ENCODE data around the gene CCND1. TPM values are rescaled to one million over a fixed set of nuclear protein-coding genes. Genes with fewer than 3 reads are reported as not detected.

Gene CCND1
- total RNA-seq, 6 experiments from 2014 or later = 1,259 to 2,084 (median 1,434) TPM

DNA sequence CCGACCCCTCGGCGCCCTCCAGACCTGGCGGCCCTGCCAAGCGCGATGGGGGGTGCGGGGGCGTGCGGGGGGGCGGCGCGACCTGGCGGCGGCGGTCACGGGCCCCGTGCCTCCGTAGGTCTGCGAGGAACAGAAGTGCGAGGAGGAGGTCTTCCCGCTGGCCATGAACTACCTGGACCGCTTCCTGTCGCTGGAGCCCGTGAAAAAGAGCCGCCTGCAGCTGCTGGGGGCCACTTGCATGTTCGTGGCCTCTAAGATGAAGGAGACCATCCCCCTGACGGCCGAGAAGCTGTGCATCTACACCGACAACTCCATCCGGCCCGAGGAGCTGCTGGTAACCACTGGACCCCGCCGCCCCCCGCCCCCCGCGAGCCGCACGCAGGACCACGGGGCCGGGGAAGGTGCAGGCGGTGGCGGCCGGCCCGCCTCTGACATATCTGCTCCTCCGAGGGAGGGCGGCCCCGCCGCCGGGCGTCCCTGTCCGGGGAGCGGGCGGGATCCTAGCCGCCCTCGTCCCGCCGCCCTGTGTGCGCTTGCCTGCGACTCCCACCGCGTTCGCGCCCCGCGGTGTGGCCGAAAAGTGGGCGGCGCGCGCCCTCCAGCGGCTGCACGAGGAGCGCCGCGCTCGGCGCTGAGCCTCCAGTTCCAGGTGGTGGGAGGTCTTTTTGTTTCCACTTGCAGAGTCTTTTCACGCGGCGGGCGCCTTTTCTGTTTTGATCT is 2.1 kb downstream of the CCND1 start:
- peaks cover 42% of the 10 kb centered on the region for H3K36me3 Mint-ChIP-seq (ENCODE audit: low read depth)
- peak overlapping the region; percentile 95 for H3K4me3 Mint-ChIP-seq
- H3K9me3 Mint-ChIP-seq = peaks cover 14% of the 10 kb centered on the region
- peaks cover 52% of the 10 kb centered on the region for H3K27me3 Mint-ChIP-seq (ENCODE audit: insufficient read depth)
- TF ChIP-seq, protein P1, sequence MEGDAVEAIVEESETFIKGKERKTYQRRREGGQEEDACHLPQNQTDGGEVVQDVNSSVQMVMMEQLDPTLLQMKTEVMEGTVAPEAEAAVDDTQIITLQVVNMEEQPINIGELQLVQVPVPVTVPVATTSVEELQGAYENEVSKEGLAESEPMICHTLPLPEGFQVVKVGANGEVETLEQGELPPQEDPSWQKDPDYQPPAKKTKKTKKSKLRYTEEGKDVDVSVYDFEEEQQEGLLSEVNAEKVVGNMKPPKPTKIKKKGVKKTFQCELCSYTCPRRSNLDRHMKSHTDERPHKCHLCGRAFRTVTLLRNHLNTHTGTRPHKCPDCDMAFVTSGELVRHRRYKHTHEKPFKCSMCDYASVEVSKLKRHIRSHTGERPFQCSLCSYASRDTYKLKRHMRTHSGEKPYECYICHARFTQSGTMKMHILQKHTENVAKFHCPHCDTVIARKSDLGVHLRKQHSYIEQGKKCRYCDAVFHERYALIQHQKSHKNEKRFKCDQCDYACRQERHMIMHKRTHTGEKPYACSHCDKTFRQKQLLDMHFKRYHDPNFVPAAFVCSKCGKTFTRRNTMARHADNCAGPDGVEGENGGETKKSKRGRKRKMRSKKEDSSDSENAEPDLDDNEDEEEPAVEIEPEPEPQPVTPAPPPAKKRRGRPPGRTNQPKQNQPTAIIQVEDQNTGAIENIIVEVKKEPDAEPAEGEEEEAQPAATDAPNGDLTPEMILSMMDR (IDR thresholded peaks at IDR 0.05) = peak; percentile 94
- DNase-seq = no peak
- peak overlapping the region; percentile 94 for H3K27ac Mint-ChIP-seq
- peaks cover 39% of the 10 kb centered on the region for H3K4me1 Mint-ChIP-seq (ENCODE audit: low read depth)

DNA sequence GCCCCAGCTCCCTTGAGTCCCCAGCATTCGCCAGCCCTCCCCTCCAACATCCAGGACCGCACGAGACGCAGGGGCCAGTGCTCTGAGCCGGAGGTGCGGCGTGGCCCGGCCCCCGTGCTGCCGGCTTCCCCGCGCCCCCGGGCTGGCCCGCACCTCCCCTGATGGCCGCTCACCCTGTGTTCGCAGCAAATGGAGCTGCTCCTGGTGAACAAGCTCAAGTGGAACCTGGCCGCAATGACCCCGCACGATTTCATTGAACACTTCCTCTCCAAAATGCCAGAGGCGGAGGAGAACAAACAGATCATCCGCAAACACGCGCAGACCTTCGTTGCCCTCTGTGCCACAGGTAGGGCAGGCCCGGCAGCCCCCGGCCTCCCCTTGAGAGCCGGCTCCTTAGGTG is 2.7 kb downstream of the CCND1 start:
- peak overlapping the region; percentile 95 for H3K4me3 Mint-ChIP-seq
- TF ChIP-seq, protein P1 (IDR thresholded peaks at IDR 0.05) = peak; percentile 41
- peaks cover 42% of the 10 kb centered on the region for H3K36me3 Mint-ChIP-seq (ENCODE audit: low read depth)
- peaks cover 58% of the 10 kb centered on the region for H3K27me3 Mint-ChIP-seq (ENCODE audit: insufficient read depth)
- H3K4me1 Mint-ChIP-seq (ENCODE audit: low read depth) = peaks cover 41% of the 10 kb centered on the region
- peaks cover 14% of the 10 kb centered on the region for H3K9me3 Mint-ChIP-seq
- DNase-seq = no peak
- H3K27ac Mint-ChIP-seq = peak overlapping the region; percentile 94

DNA sequence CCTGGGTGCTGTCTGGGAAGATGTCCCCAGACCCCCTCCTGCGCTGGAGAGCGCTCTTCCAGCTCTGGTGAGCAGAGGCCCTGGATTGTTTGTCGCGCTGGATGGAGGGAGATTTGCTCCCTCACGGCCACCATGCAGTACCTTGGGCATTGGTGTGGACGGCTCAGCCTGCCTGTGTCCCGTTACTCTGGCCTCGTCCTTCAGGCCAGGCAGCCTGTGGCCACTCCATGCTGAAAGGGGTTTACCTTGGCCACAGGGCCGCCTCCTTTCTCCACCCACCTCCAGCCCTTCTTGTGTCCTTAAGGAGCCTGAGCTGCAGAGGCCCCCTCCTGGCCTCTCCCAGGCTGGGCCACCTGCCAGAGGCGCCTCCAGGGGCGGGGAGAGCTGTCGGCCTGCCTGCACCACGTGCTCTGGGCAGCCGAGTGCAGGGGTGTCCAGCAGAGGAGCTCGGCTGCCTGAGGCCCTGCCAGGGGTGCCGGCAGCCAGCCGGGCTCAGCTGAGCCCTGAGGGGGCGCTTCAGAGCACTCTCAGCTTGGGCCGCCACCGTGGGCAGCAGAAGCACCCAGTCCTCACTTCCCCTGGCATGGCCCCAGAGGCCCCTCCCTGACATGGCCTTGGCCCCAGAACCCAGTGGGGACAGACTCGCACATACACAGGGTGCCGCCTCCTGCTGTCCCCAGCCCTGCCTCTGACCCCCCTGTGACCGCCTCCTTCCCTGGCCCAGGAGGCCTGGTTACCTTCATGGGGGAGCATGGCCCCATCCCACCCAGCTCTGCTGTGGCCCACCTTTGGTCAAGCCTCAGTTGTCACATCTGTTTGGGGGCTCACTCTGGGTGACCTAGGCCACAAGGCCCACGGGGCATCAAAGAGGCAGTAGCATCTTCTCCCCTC is 3.4 kb downstream of the CCND1 start:
- peak overlapping the region; percentile 95 for H3K4me3 Mint-ChIP-seq
- peaks cover 65% of the 10 kb centered on the region for H3K27me3 Mint-ChIP-seq (ENCODE audit: insufficient read depth)
- peak; percentile 94 for DNase-seq
- TF ChIP-seq, protein P1 (IDR thresholded peaks at IDR 0.05) = peak; percentile 75
- H3K36me3 Mint-ChIP-seq (ENCODE audit: low read depth) = peaks cover 47% of the 10 kb centered on the region
- H3K4me1 Mint-ChIP-seq (ENCODE audit: low read depth) = peaks cover 45% of the 10 kb centered on the region
- peak overlapping the region; percentile 94 for H3K27ac Mint-ChIP-seq
- peaks cover 17% of the 10 kb centered on the region for H3K9me3 Mint-ChIP-seq

DNA sequence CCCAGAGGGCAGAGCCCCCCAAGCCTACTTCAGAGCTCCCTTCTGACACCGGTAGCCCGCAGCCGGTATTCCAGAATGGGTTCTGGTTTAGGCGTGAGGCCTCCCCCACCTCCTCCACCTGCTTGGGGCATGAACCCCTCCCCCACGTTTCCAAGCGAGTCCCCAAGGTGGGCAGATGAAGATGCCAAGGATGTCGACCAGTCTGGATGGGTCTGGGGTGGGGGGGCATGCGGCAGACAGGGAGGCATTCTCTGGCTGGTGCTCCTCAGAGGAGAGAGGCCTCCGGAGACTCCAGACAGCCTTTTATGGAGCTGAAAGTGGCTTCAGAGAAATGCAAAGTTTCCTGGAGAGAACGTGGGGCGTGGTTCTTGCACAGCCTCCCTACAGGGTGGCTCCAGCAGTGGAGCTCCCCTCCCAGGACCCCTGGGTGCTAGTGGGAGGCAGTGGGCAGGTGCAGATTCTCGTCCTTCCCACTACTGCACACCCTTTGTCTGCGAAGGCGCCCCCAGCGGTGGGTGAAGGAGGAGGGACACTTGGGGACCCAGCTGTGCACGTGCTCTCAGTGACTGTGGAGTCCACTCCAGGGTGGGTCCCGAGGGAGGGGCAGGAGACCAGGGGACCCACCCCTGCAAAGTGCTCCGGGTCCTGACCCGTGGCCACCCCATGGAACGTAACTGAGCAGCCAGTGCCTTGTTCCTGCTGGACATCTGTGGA is 4.2 kb downstream of the CCND1 start:
- peaks cover 73% of the 10 kb centered on the region for H3K27me3 Mint-ChIP-seq (ENCODE audit: insufficient read depth)
- H3K9me3 Mint-ChIP-seq = peaks cover 20% of the 10 kb centered on the region
- peak overlapping the region; percentile 95 for H3K4me3 Mint-ChIP-seq
- no peak for DNase-seq
- peak overlapping the region; percentile 94 for H3K27ac Mint-ChIP-seq
- peaks cover 49% of the 10 kb centered on the region for H3K4me1 Mint-ChIP-seq (ENCODE audit: low read depth)
- peaks cover 50% of the 10 kb centered on the region for H3K36me3 Mint-ChIP-seq (ENCODE audit: low read depth)
- TF ChIP-seq, protein P1 (IDR thresholded peaks at IDR 0.05) = no peak

DNA sequence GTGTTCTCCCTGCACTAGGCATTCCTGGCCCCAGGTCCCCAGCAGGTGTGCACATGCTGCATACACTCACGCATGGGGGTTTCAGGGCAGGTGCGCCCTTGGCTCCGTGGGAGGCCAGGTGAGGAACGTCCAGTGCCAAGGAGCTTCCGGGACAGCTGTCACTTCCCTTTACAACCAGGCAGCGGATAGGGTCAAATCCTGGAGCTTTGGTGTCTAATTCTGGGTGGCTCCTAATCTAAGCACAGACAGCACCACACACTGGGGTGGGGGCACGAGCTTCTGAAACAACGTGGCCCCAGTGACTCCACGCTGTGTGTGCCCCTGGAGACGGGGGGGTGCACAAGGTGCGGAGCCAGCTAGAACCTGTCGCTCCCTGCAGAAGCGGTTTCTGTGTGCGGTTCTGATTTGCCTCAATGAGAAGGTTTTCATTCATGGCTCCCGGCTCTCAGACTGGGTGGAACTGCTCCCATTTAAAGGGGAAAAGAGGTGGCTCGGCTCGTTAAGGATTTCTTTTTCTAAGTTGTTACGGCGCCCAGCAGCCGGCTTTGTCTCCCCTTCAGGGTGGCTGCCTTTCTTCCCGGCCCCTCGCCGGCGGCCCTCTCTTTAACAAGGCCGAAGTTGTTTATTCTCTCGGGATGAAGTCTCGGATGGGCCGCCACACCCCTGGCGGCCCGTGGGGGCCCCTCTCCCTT is 5.0 kb downstream of the CCND1 start:
- peaks cover 18% of the 10 kb centered on the region for H3K9me3 Mint-ChIP-seq
- no peak for DNase-seq
- TF ChIP-seq, protein P1 (IDR thresholded peaks at IDR 0.05) = no peak
- H3K4me1 Mint-ChIP-seq (ENCODE audit: low read depth) = peaks cover 49% of the 10 kb centered on the region
- peak overlapping the region; percentile 95 for H3K4me3 Mint-ChIP-seq
- peak overlapping the region; percentile 94 for H3K27ac Mint-ChIP-seq
- peaks cover 80% of the 10 kb centered on the region for H3K27me3 Mint-ChIP-seq (ENCODE audit: insufficient read depth)
- H3K36me3 Mint-ChIP-seq (ENCODE audit: low read depth) = peaks cover 48% of the 10 kb centered on the region
